Lower lobe of right lung (tissue), 2 donors: ENCODE measurements around the gene NAA25. TPM values are rescaled to one million over a fixed set of nuclear protein-coding genes. Genes with fewer than 3 reads are reported as not detected.

Experiments used
- ATAC-seq, 2 donors: fragments of 200-7000 bp; cut with Tn5 transposase; one replicate each; pipeline ENCODE4 v1.9.1; 2020 to 2022; ENCODE audit warnings: mild to moderate bottlenecking in 2 of 2, moderate library complexity in 2 of 2
- DNase-seq: peaks from one replicate; pipeline ENCODE4 v3.0.0-alpha.2; 2020
- H3K27ac ChIP-seq: fragments of 200-600 bp; one replicate; pipeline ENCODE4 v1.8.0; 2022
- H3K27me3 ChIP-seq: fragments of 200-600 bp; one replicate; pipeline ENCODE4 v1.8.0; 2022; ENCODE audit warnings: low read depth
- H3K36me3 ChIP-seq: fragments of 200-600 bp; one replicate; pipeline ENCODE4 v1.8.0; 2022; ENCODE audit warnings: mild to moderate bottlenecking
- H3K4me1 ChIP-seq: fragments of 200-600 bp; one replicate; pipeline ENCODE4 v1.8.0; 2022
- H3K4me3 ChIP-seq: fragments of 200-600 bp; one replicate; pipeline ENCODE4 v1.8.0; 2022; ENCODE audit warnings: mild to moderate bottlenecking
- H3K9me3 ChIP-seq: fragments of 200-600 bp; one replicate; pipeline ENCODE4 v1.8.0; 2022
- CTCF ChIP-seq: fragments of 200-600 bp; IDR thresholded peaks from one replicate; pipeline ENCODE4 v1.8.0; 2022; ENCODE audit warnings: antibody characterized with exemption, mild to moderate bottlenecking
- intact Hi-C: fragments of 100-400 bp; cut with DNase I; formaldehyde crosslinking; loops from one replicate; pipeline ENCODE4 v1.11.0; 2022
- total RNA-seq: library from RNA; stranded (reverse); fragmentation: NEBNext Ultra II Directional; extraction: Animal tissue kit (Norgen Biotek cat#: 25700); gene quantifications from one replicate; pipeline ENCODE4 v1.2.1, GENCODE V29; 2021
- donor health status: DM: no; HTN: yes; CAD: no; lungs with severe emphysema.

Gene NAA25
- total RNA-seq, 1 donor from 2014 or later, result 24.7 TPM

DNA sequence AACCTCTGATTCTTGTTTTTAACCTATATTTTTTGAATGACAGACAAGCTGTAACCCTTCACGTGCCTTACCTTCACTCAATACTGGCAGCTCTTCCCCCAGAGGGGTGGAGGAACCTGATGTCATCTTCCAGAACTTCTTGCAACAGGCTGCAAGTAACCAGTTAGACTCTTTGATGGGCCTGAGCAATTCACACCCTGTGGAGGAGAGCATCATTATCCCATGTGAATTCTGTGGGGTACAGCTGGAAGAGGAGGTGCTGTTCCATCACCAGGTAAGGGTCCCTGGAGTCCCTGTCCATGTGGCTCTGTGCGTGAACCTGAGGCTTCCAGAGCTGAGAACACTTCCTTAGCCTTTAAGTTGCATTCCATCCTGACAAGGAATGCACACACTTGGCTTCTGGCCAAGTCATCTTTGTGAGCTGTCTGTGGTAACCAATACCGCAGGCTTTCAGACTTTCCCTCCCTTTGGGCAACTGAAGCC lies 39.5 kb upstream of the NAA25 start:
- Histone ChIP-seq H3K27me3 (no peaks in the 10 kb centered on the region), H3K27ac (no peak overlapping the region), H3K4me3 (no peak overlapping the region), H3K9me3 (no peaks in the 10 kb centered on the region), H3K4me1 (no peaks in the 10 kb centered on the region), H3K36me3 (peaks cover 99% of the 10 kb centered on the region)
- DNase-seq (no peak), ATAC-seq (no peak)
- TF ChIP-seq CTCF, result no peak
- intact Hi-C loops, result no loop called here

DNA sequence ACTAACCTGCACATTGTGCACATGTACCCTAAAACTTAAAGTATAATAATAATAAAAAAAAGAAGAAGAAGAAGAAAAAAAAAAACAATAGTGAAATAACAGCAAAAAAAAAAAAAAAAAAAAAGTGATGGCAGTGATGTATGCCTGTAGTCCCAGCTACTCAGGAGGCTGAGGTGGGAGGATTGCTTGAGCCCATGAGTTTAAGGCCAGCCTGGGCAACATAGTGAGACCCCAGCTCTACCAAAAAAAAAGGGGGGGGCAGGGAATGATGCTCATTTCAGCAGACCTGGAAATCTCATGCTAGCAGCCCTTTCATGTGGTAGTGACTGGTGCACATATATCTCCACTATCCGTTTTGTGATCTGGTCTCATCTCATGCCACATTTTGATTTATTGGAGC lies 37.5 kb upstream of the NAA25 start:
- no peak overlapping the region for H3K27ac ChIP-seq
- ATAC-seq, result no peak
- H3K27me3 ChIP-seq, result no peaks in the 10 kb centered on the region
- no peak for DNase-seq
- intact Hi-C loops, result no loop called here
- H3K4me1 ChIP-seq, result no peaks in the 10 kb centered on the region
- no peak overlapping the region for H3K4me3 ChIP-seq
- TF ChIP-seq CTCF, result no peak
- H3K36me3 ChIP-seq, result peaks cover 99% of the 10 kb centered on the region
- H3K9me3 ChIP-seq, result no peaks in the 10 kb centered on the region

- Histone ChIP-seq H3K27me3 (no peaks in the 10 kb centered on the region), H3K27ac (peak overlapping the region; percentile 3), H3K9me3 (no peaks in the 10 kb centered on the region), H3K4me1 (peaks cover 13% of the 10 kb centered on the region), H3K4me3 (no peak overlapping the region), H3K36me3 (peaks cover 100% of the 10 kb centered on the region)
- TF ChIP-seq CTCF, result no peak
- no peak for DNase-seq
- ATAC-seq, result peak in 1 of 2 donors; percentile 5
- intact Hi-C loops, result no loop called here
These were observed 32.1 kb upstream of the NAA25 start for GRCh38 chr12:112140728-112141127.

GRCh38 chr12:112134731-112135130 lies 26.1 kb upstream of the NAA25 start:
- ATAC-seq, result peak; percentile 1 to 27
- no peak overlapping the region for H3K27ac ChIP-seq
- no peak overlapping the region for H3K4me3 ChIP-seq
- intact Hi-C loops, result no loop called here
- peaks cover 67% of the 10 kb centered on the region for H3K36me3 ChIP-seq
- DNase-seq, result no peak
- TF ChIP-seq CTCF, result no peak
- peaks cover 51% of the 10 kb centered on the region for H3K4me1 ChIP-seq
- no peaks in the 10 kb centered on the region for H3K9me3 ChIP-seq
- H3K27me3 ChIP-seq, result no peaks in the 10 kb centered on the region

GRCh38 chr12:112133418-112133817 lies 24.8 kb upstream of the NAA25 start:
- no peak overlapping the region for H3K27ac ChIP-seq
- DNase-seq (no peak), ATAC-seq (no peak)
- H3K36me3 ChIP-seq, result peaks cover 54% of the 10 kb centered on the region
- no peak overlapping the region for H3K4me3 ChIP-seq
- no peaks in the 10 kb centered on the region for H3K9me3 ChIP-seq
- H3K4me1 ChIP-seq, result peaks cover 64% of the 10 kb centered on the region
- no peak for TF ChIP-seq CTCF
- no peaks in the 10 kb centered on the region for H3K27me3 ChIP-seq
- intact Hi-C loops, result no loop called here

GRCh38 chr12:112131686-112132085 lies 23.1 kb upstream of the NAA25 start:
- no peak for TF ChIP-seq CTCF
- no peak for ATAC-seq
- H3K36me3 ChIP-seq, result peaks cover 37% of the 10 kb centered on the region
- H3K4me3 ChIP-seq, result no peak overlapping the region
- H3K27ac ChIP-seq, result no peak overlapping the region
- no peak for DNase-seq
- intact Hi-C loops, result no loop called here
- H3K9me3 ChIP-seq, result no peaks in the 10 kb centered on the region
- no peaks in the 10 kb centered on the region for H3K27me3 ChIP-seq
- peaks cover 69% of the 10 kb centered on the region for H3K4me1 ChIP-seq
